Measurements from ENCODE around the gene KCND3.

Gene KCND3

DNA sequence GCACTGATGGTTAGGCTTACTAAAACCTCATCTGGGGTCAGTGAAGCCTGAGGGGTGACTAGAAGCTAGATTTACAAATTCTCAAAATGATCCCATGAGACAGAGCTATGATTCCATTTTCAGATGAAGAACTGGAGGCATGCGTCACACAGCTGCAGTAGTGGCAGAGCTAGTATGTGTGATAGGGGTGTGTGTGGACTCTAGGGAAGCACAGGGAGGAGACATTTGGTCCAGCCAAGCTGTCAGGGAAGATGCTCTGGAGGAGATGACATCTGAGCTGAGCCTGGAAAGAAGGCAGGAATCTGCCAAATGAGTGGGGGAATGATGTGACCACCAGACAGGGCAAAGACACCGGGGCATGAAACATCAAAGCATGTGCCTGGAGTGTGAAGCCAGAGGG is 12.0 kb upstream of the KCND3 start:
- H3K9ac ChIP-seq (ENCODE audit: low read length) = no peak overlapping the region
- TF ChIP-seq EZH2 (IDR thresholded peaks at IDR 0.05; ENCODE audit: borderline replicate concordance, low read length) = no peak
- TF ChIP-seq, protein P1, sequence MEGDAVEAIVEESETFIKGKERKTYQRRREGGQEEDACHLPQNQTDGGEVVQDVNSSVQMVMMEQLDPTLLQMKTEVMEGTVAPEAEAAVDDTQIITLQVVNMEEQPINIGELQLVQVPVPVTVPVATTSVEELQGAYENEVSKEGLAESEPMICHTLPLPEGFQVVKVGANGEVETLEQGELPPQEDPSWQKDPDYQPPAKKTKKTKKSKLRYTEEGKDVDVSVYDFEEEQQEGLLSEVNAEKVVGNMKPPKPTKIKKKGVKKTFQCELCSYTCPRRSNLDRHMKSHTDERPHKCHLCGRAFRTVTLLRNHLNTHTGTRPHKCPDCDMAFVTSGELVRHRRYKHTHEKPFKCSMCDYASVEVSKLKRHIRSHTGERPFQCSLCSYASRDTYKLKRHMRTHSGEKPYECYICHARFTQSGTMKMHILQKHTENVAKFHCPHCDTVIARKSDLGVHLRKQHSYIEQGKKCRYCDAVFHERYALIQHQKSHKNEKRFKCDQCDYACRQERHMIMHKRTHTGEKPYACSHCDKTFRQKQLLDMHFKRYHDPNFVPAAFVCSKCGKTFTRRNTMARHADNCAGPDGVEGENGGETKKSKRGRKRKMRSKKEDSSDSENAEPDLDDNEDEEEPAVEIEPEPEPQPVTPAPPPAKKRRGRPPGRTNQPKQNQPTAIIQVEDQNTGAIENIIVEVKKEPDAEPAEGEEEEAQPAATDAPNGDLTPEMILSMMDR (IDR thresholded peaks at IDR 0.05; ENCODE audit: low read length) = no peak
- H3F3A ChIP-seq (ENCODE audit: insufficient read depth, low read length) = no peaks in the 10 kb centered on the region
- H3K79me2 ChIP-seq (ENCODE audit: insufficient read depth, low read length) = no peaks in the 10 kb centered on the region
- no peaks in the 10 kb centered on the region for H3K36me3 ChIP-seq (ENCODE audit: insufficient read depth, low read length)
- no peaks in the 10 kb centered on the region for H3K27me3 ChIP-seq (ENCODE audit: insufficient read depth, low read length)
- H3K4me3 ChIP-seq (ENCODE audit: low read depth, low read length, poor library complexity, severe bottlenecking) = no peak overlapping the region
- H4K20me1 ChIP-seq (ENCODE audit: insufficient read depth, low read length) = no peaks in the 10 kb centered on the region
- H3K4me1 ChIP-seq (ENCODE audit: insufficient read depth, low read length, severe bottlenecking) = no peaks in the 10 kb centered on the region
- H3K4me2 ChIP-seq (ENCODE audit: low read length) = no peak overlapping the region
- no peaks in the 10 kb centered on the region for H3K9me3 ChIP-seq (ENCODE audit: low read length)
- no peak overlapping the region for H3K27ac ChIP-seq (ENCODE audit: low read depth, low read length, poor library complexity, severe bottlenecking)
- H3K9me2 ChIP-seq (ENCODE audit: low read depth, low read length) = no peaks in the 10 kb centered on the region
- H2AFZ ChIP-seq (ENCODE audit: low read length) = no peak overlapping the region

DNA sequence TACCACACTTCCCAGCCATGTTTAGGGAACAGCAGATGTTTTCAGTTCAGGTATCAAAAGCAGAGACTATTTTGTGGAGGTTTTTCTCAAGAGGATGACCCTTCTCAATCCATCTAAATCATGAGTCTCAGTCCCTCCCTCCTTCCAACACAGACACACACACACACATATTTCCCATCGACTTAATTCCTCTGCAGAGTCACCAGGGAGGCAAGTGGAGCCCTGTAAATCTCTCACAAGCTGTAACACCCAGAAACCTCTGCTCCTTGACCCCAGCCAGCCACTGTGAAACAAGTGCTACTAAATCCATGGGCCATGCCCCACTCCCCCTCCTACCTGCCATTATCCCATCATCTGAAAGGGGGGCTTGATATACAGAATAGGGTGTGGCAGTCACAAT is 10.6 kb upstream of the KCND3 start:
- Histone ChIP-seq H3K27ac (ENCODE audit: low read depth, low read length, poor library complexity, severe bottlenecking) (no peak overlapping the region), H3K9ac (ENCODE audit: low read length) (no peak overlapping the region), H3F3A (ENCODE audit: insufficient read depth, low read length) (no peaks in the 10 kb centered on the region), H3K9me3 (ENCODE audit: low read length) (no peaks in the 10 kb centered on the region), H3K9me2 (ENCODE audit: low read depth, low read length) (no peaks in the 10 kb centered on the region), H3K36me3 (ENCODE audit: insufficient read depth, low read length) (no peaks in the 10 kb centered on the region), H2AFZ (ENCODE audit: low read length) (no peak overlapping the region), H3K79me2 (ENCODE audit: insufficient read depth, low read length) (no peaks in the 10 kb centered on the region), H4K20me1 (ENCODE audit: insufficient read depth, low read length) (no peaks in the 10 kb centered on the region), H3K4me3 (ENCODE audit: low read depth, low read length, poor library complexity, severe bottlenecking) (no peak overlapping the region), H3K4me2 (ENCODE audit: low read length) (no peak overlapping the region), H3K4me1 (ENCODE audit: insufficient read depth, low read length, severe bottlenecking) (no peaks in the 10 kb centered on the region), H3K27me3 (ENCODE audit: insufficient read depth, low read length) (no peaks in the 10 kb centered on the region)
- no peak for TF ChIP-seq EZH2 (IDR thresholded peaks at IDR 0.05; ENCODE audit: borderline replicate concordance, low read length)
- TF ChIP-seq, protein P1 (IDR thresholded peaks at IDR 0.05; ENCODE audit: low read length) = no peak

DNA sequence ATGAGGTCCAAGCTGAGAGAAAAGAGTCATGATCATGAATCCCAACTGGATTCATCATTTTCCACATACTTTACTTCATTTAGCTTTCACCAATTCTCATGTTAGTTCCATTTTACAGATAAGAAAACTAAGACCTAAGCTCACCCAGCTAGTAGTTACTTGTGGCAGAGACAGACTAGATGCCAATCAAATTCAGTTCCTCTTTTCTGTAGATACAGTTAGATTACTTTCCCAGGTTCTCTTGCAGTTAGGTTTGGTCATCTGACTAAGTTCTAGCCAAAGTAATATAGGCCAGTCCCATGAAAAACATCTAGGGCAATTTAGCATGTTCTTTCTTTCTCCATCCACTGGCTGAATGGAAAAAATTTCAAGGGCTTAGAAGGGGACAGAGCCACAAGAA is 8.9 kb upstream of the KCND3 start:
- H3K27me3 ChIP-seq (ENCODE audit: insufficient read depth, low read length) = 0 out of 2 replicates have a peak, but pooled peaks cover 3% of the 10 kb centered on the region
- H3K36me3 ChIP-seq (ENCODE audit: insufficient read depth, low read length) = no peaks in the 10 kb centered on the region
- no peaks in the 10 kb centered on the region for H3K4me1 ChIP-seq (ENCODE audit: insufficient read depth, low read length, severe bottlenecking)
- no peaks in the 10 kb centered on the region for H3F3A ChIP-seq (ENCODE audit: insufficient read depth, low read length)
- no peak overlapping the region for H3K4me3 ChIP-seq (ENCODE audit: low read depth, low read length, poor library complexity, severe bottlenecking)
- no peaks in the 10 kb centered on the region for H3K9me3 ChIP-seq (ENCODE audit: low read length)
- TF ChIP-seq, protein P1 (IDR thresholded peaks at IDR 0.05; ENCODE audit: low read length) = no peak
- no peak for TF ChIP-seq EZH2 (IDR thresholded peaks at IDR 0.05; ENCODE audit: borderline replicate concordance, low read length)
- no peak overlapping the region for H3K9ac ChIP-seq (ENCODE audit: low read length)
- H3K4me2 ChIP-seq (ENCODE audit: low read length) = no peak overlapping the region
- no peaks in the 10 kb centered on the region for H3K79me2 ChIP-seq (ENCODE audit: insufficient read depth, low read length)
- H2AFZ ChIP-seq (ENCODE audit: low read length) = no peak overlapping the region
- no peaks in the 10 kb centered on the region for H4K20me1 ChIP-seq (ENCODE audit: insufficient read depth, low read length)
- no peaks in the 10 kb centered on the region for H3K9me2 ChIP-seq (ENCODE audit: low read depth, low read length)
- H3K27ac ChIP-seq (ENCODE audit: low read depth, low read length, poor library complexity, severe bottlenecking) = no peak overlapping the region
